IPS-NIHi7 (cell line): Measurements from ENCODE around the gene RYR1.
"Not testable (repeated sequence)": the region's sequence is repeated elsewhere in the genome, so short reads cannot be mapped to it uniquely, and the experiment has no call there.

ENCODE experiments used
- DNase-seq: peaks from one replicate; pipeline ENCODE4 v3.0.0; 2012; ENCODE audit warnings: mixed read lengths; ENCODE audit errors: extremely low spot score

The RYR1 gene

DNA sequence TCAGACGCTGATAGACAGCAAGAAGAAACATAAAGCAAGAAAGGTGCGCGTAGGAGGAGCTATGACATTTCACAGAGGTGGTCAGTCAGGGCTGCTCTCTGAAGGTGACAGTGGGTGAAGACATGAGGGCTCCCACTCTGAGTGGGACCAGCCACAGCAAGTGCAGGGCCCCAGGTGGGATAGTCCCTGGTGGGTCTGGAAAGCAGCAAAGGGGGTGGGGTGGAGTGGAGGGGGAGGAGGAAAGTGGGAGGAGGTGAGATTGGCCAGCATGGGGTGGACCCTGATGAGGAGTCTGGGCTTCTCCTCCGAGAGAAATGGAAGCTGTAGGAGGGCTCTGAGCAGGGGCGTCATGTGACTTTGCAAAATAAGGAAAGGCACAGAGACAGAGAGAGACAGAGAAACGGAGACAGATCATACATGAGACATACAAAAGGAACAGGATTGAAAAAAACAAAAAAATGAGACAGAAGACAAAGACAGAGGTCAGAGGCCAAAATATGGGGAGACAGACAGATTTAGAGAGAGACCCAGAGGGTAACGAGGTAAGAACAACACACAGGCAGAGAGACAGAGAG is 181.6 kb downstream of the RYR1 start:
- no peak for DNase-seq

DNA sequence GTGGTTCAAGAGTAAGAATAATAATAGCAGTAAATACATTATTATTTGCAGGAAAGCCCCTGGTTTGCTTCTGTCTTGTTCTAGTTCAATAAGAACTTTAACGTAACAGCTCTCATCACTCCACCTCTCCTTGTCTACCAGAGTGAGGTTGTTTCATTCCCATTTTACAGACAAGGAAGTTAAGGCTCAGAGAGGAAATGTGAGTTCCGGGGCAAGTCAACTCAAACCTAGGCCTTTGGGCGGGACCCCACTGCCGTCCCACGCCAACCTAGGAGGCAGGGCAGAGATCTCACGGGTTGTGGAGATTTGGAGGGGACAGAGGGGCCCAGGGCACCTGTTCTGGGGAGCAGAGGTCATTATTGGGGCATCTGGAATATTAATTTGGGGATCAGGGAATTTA is 182.8 kb downstream of the RYR1 start:
- DNase-seq: no peak

DNA sequence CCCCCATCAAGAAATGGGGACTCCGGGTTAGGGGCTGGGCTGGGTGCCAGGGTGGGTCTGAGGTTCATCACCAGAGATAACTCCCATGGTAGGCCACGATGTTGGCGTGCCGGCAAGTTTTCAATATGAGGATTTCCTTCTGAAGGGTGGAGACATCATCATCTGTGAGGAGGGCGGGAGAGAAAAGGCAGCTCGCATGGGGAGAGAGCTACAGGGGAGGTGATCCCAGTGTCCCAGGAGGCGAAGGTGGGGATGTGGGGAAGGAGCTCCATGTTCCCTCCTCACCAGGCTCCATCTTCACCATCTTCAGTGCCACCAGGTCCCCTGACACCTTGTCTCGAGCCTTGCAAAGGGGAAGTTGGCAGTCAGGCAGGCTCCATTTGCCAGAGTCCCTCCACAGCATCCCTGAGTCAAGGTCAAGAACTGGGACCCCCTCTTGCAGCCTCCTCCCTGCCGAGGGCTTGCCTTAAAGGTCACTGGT is 183.8 kb downstream of the RYR1 start:
- DNase-seq: no peak

DNA sequence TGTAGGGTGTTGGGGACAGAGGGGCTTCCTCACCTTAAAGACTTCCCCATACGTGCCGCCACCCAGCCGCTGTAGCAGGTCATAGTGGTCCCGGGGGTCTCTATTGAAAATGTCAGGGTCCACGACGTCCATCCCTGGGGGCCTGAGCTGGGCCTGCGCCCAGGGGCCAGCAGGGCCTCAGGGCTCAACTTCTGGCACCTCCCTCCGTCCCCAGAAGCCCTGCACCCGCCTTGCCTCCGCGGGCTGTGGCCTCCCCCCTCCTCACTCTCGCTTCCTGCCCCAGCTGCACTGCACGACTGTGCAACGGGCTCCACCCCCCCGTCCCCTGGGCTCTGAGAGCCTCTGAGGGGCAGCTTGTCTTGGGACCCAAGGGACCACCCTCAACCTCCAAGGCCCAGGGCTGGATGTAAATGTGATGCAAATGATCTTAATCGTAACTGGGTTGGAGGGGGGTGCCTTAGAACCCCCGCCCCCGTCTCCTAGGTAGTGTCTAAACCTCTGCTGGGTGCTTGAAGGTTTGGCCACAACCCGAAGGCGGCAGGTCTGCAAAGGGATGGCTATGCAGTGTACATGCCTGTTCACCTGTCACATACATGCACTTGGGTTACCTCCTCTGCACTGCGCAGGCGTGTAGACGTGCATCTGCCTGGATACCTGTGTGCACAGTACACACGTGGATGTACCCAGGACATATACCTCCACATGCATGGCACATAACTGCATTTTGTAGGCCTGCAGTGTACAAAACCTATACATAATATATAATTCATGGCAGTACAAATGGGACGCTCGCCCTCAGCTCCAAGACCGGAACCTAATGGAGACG is 184.5 kb downstream of the RYR1 start, which contains the start of gene MAP4K1:
MAP4K1 (minus strand) TSS at position 190 of the 826 bp plus-strand sequence; CDS start at position 132, 58 bp downstream.
- DNase-seq: no peak

DNA sequence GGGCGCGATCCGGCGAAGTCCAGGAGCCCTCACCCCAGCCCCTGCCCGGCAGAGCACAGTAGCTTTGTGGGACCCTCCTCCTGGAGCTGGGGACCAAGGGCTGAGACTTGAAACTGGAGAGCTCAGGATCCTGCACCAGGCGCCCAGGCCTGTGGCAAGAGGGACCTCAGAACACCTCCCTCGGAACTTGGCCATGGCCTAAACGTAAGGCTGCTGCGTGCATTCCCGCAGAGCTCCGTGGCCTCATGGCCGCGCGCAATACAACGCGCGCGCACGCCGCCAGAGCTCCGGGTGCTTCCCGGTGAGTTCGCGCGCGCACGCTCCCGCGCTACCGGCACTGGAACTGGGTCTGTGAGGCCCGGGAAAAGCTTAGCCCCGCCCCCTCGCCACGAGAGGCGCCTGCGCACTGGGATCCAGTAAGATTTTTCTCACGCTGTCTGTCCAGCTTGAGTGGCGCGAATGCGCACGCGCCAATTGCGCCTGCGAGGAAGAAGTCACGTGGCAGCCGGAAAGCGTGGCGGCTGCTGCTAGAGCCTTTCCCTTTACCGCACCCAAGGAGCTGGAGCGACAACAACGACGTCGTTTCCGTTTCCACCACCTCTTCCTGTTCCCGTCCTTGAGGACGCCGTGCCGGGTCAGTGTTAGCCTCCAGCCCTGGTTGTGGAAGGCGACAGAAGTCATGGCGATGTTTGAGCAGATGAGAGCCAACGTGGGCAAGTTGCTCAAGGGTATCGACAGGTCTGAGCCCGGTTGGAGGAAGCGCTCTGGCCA is 185.3 kb downstream of the RYR1 start, which contains the start of gene EIF3K:
EIF3K (plus strand) TSS at position 599 of the 771 bp plus-strand sequence; CDS start at position 680, 81 bp downstream.
- DNase-seq: peak; percentile 99

DNA sequence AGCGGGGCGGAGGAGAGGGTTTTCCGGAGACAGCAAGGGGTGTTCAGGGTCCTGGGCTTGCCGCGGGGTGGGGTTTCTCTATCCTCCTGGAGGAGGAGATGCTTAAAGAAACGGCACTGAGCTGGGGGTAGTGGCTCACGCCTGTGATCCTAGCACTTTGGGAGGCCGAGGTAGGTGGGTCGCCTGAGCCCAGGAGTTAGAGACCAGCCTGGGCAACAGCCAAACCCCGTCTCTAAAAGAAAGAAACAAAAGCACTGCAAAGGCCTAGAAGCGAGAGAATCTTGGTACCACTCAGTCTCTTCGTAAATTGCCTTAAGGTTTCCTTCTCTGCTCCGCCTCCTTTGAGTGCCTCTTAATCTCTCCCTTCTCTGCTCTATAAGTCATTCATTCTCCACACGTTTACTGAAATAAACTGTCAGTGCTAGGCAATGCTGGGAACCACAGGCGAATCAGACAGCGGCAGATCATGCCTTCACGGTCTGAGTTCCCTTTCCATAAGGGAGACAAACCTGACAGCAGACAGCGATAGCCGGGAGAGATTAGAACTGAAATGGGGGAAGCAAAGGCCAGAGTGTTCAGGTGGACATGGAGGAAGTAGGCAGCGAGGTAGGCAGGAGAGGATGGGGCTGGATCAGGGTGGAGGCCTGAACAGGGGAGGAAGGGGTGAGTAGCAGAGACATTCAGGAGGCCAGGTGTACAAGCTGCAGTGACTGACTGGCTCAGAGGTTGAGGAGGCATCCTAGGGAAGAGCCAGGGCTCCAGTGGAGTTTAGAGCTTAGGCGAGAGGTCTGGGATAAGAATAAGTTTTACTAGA is 186.1 kb downstream of the RYR1 start:
- DNase-seq: no peak

DNA sequence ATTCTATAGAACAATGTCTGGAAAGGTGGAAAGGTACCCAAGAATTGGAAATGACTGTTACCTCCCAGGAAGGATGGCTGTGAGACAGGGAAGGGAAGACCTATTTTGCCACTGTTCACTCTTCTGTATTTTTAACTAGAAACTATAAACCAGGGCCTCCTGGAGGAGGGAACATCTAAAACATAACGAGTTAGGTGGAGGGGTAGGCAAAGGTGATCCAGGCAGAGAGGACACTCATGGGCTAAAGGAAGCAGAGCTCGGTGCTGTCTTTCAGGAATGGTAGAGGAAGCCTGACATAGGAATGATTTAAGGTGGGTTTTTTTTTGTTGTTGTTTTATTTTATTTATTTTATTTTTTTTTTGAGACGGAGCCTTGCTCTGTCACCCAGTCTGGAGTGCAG is 191.3 kb downstream of the RYR1 start:
- DNase-seq: no peak

DNA sequence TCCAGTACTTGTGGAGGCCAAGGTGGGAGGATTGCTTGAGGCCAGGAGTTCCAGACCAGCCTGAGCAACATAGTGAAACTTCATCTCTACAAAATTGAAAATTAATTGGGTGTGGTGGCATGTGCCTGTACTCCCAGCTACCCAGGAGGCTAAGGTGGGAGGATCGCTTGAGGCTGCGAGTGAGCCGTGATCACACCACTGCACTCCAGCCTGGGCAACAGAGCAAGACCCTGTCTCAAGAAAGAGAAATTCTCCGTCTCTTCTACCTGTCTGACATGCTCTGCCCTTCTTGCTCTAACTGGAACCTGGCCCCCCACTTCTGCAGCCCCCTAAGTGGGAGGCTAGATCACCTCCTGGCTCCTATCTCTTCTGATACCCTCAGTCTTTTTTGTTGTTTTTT is 192.9 kb downstream of the RYR1 start:
- no peak for DNase-seq

DNA sequence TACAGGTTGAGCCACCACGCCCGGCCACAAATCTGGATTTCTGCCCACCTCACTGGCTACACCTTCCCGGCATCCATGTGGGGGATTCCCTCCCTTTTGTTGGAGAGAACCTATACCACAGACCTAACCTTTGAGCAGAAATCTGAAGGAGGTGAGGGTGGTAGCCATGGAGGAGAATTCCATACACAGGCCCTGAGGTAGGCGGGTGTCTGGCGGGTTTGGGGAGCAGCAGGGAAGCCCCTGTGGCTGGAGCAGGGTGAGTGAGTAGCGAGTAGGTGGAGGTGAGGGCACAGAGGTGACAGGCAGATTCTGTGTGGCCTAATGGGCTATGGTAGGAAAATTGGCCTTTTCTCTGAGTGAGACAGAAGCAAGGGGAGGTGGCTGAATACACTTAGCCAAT is 196.1 kb downstream of the RYR1 start:
- no peak for DNase-seq

DNA sequence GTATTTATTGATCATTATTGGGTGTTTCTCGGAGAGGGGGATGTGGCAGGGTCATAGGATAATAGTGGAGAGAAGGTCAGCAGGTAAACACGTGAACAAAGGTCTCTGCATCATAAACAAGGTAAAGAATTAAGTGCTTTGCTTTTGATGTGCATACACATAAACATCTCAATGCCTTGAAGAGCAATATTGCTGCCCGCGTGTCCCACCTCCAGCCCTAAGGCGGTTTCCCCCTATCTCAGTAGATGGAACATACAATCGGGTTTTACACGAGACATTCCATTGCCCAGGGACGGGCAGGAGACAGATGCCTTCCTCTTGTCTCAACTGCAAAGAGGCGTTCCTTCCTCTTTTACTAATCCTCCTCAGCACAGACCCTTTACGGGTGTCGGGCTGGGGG is 197.8 kb downstream of the RYR1 start:
- DNase-seq: not testable (repeated sequence)

DNA sequence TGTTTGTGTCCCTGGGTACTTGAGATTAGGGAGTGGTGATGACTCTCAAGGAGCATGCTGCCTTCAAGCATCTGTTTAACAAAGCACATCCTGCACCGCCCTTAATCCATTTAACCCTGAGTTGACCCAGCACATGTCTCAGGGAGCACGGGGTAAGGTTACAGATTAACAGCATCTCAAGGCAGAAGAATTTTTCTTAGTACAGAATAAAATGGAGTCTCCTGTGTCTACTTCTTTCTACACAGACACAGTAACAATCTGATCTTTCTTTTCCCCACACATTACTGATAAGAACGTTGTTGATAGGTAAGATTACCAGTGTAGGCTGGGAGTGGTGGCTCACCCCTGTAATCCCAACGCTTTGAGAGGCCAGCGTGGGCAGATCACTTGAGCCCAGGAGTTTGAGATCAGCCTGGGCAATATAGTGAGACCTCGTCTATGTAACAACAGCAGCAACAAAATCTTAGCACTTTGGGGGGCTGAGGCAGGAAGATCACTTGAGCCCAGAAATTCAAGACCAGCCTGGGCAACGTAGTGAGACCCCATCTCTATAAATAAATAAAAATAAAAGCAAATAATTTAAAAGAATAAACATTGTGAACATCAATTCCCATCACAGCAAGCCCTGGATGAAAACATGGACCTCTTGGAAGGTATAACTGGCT is 198.5 kb downstream of the RYR1 start:
- not testable (repeated sequence) for DNase-seq

DNA sequence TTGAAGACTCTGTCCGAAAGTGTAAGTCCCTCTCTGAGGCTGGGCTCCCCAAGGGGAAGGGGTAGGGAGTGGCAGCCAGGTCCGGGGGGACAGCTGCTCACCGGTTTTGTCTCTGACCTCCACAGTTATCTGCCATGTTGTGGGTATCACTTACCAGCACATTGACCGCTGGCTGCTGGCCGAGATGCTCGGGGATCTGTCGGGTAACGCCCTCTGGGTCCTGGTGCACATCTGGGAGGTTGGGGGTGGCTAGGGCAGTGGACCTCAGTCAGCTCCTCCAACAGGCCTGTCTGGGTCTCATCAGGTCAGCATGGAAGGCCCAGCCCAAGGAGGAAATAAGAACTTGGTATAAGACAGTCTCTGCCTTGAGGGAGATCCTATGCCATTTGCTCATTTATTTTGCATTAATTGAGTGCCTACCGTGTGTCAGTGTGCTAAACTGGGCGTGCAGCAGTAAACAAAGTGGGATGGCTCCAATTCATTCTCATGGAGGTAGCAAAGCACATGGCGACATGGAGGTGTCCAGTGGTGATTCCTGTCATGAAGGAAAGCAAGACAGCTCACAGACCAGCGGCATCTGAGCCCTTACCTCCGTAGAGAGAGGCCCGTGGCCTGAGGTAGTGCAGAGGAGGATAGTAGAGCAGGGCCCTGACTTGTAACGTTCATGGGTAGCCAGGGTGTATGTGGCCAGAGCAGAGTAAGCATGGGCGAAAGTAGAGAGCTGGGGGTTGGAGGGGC is 199.2 kb downstream of the RYR1 start:
- DNase-seq: no peak

DNA sequence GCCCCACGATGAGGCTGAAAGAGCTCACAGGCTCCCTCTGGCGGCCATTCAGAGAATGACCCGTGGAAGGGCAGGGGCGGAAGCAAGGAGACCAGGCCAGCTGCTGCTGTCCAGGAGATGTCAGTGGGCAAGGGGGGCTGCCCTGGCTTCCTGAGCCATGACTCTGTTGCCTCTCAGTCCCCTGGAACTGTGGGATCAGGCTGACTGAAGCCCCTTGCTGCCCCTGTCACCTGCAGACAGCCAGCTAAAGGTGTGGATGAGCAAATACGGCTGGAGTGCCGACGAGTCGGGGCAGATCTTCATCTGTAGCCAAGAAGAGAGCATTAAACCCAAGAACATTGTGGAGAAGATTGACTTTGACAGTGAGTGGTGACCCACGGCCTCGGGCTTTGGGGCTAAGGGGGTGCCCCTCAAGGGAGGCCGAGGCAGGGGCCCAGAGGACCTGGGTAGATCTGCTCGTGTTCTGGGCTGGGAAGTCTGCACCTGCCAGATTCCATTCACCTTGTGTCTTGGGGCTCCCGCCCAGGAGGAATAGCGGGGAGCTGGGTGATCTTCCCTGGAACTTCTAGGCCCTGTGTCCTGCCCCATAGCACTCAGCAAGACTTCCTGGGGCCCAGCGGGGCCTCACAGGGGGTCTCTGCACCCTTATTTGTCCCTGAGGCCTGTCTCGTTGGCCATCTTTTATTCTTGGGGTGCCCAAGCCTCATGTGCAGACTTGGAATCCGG is 201.4 kb downstream of the RYR1 start:
- peak; percentile 80 for DNase-seq

DNA sequence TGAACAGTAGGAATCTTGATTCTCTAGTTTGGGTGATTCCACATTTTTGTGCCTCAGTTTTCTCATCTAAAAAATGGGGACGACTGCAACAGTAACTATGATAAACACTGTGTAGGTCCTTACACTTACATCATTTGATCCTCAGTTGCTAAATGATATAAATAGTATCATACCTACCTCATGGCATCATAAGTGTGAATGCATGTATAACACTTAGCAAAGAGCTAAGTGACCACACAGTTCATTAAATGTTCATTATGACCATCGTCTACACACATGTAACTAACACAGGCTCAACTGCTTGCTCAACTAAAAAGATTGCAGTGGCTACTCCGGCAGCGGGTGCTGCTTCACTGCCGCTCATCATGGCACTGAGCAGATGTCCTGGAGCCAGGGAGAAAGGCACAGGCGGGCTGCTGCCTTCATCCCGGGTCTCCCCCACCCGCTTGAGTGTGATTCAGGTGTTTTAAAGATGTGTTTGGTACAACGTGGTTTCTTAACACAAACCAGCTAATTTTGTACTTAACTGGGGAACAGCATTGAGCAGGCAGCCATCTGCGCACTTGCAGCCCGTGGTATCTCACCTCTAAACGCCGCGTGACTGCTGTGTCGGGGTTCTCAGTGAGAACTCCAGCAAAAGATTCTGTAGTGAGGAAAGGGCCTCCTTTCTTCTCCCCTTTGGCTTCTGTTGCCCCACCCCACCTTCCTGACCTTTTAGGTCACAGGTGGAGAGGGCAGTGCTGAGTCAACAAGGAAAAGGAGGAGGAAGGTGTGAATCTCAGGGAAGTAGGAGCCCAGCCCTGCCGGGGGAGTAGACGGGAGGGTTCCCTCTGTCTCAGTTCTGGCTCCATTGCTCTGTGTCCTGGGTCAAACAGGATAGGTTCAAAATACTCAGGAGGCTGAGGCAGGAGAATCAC is 202.2 kb downstream of the RYR1 start:
- no peak for DNase-seq
